HepG2 (cell line): ENCODE measurements around the gene FAM229B. TPM values are rescaled to one million over a fixed set of nuclear protein-coding genes. Genes with fewer than 3 reads are reported as not detected.

Source experiments
- ATAC-seq: fragments of 200-7000 bp; cut with Tn5 transposase; 3 replicates; pipeline ENCODE4 v1.9.1; 2020; ENCODE audit warnings: mild to moderate bottlenecking, moderate library complexity
- BruUV-seq: library from RNA; stranded (reverse); fragments of 400-500 nt; replicated peaks from 2 replicates; lab custom pipeline; 2021; lab: Mats Ljungman, UMichigan
- CTCF ChIA-PET: fragments of 300-600 bp; formaldehyde crosslinking; extraction: SDS; loops from one replicate; lab custom pipeline; 2021; ENCODE audit warnings: low total read pairs, inconsistent platforms, low intra/inter-chr PET ratio; lab: Yijun Ruan, JAX
- POLR2A ChIA-PET: fragments of 350-600 bp; sonication (Branson Sonifier 250); formaldehyde crosslinking; loops from one replicate; lab custom pipeline; 2020; ENCODE audit warnings: antibody characterized with exemption, inconsistent platforms; lab: Yijun Ruan, JAX
- DNase-seq: peaks from one replicate; pipeline ENCODE4 v3.0.0-alpha.2; 2015; ENCODE audit warnings: low spot score
- FAIRE-seq: peaks from 3 replicates; lab custom pipeline; 2011; peaks lifted over from hg19 to GRCh38; lab: Jason Lieb, UNC
- H2AFZ ChIP-seq: one replicate; pipeline ENCODE4 v1.6.1; 2011; ENCODE audit warnings: low read length, inconsistent platforms
- H3K27ac ChIP-seq: fragments of 300-600 bp; 3 replicates; pipeline ENCODE4 v1.8.0; 2011; ENCODE audit warnings: mixed run types, mild to moderate bottlenecking, mixed read lengths, low read length, inconsistent platforms; ENCODE audit not compliant: insufficient read depth; ENCODE audit errors: extremely low read length
- H3K27me3 ChIP-seq, 2 experiments: fragments of 200-600 bp in 1 of 2; 2 replicates in 1 of 2; 3 replicates in 1 of 2; pipeline versions ENCODE4 v1.6.0 to v1.8.0; 2011; ENCODE audit warnings: low read length in 2 of 2, mild to moderate bottlenecking in 2 of 2, moderate library complexity in 2 of 2, inconsistent platforms in 1 of 2; ENCODE audit not compliant: insufficient read depth in 2 of 2, control insufficient read depth in 1 of 2
- H3K36me3 ChIP-seq, 2 experiments: fragments of 200-600 bp in 1 of 2; replicated peaks in 1 of 2; 2 replicates in 1 of 2; 3 replicates in 1 of 2; pipeline versions ENCODE4 v1.5.1 to v1.8.0; 2011; ENCODE audit warnings: low read length in 2 of 2, inconsistent platforms in 1 of 2; ENCODE audit not compliant: insufficient read depth in 2 of 2, control insufficient read depth in 1 of 2
- H3K4me1 ChIP-seq: 2 replicates; pipeline ENCODE4 v1.5.1; 2012; ENCODE audit warnings: low read length, inconsistent platforms; ENCODE audit not compliant: insufficient read depth
- H3K4me2 ChIP-seq: 2 replicates; pipeline ENCODE4 v1.6.0; 2011; ENCODE audit warnings: low read depth, low read length, inconsistent platforms
- H3K4me3 ChIP-seq, 3 experiments: fragments of 200-600 bp in 1 of 3; sonication (generic), shearing (Covaris generic) in 1 of 3; replicated peaks in 1 of 3; 2 replicates each; pipeline ENCODE4 v1.5.1; 2011 to 2016; ENCODE audit warnings: low read length in 3 of 3, inconsistent platforms in 2 of 3, low read depth in 2 of 3, mild to moderate bottlenecking in 2 of 3, control low read depth in 1 of 3, mixed read lengths in 1 of 3; ENCODE audit not compliant: insufficient read depth in 1 of 3
- H3K79me2 ChIP-seq: one replicate; pipeline ENCODE4 v1.6.1; 2011; ENCODE audit warnings: low read length, inconsistent platforms; ENCODE audit not compliant: insufficient read depth
- H3K9ac ChIP-seq: 2 replicates; pipeline ENCODE4 v1.6.0; 2011; ENCODE audit warnings: mild to moderate bottlenecking, low read depth, low read length, inconsistent platforms; ENCODE audit not compliant: insufficient read depth
- H3K9me3 ChIP-seq: 2 replicates; pipeline ENCODE4 v1.5.1; 2012; ENCODE audit warnings: mild to moderate bottlenecking, low read length
- H4K20me1 ChIP-seq: 2 replicates; pipeline ENCODE4 v1.6.0; 2011; ENCODE audit warnings: inconsistent platforms, mild to moderate bottlenecking, low read length, moderate library complexity; ENCODE audit not compliant: insufficient read depth
- CHCHD3 ChIP-seq: sonication (generic); formaldehyde crosslinking; IDR thresholded peaks from 2 replicates; pipeline ENCODE4 v1.8.0; 2022; ENCODE audit warnings: mild to moderate bottlenecking, missing genetic modification reagents, moderate library complexity
- EHMT2 ChIP-seq: fragments of 200-600 bp; sonication (generic); IDR thresholded peaks from 2 replicates; pipeline ENCODE4 v1.7.0; 2017; ENCODE audit warnings: antibody characterized with exemption, low read depth, low read length, borderline replicate concordance
- FOXJ3 ChIP-seq: sonication (generic); formaldehyde crosslinking; IDR thresholded peaks from 2 replicates; pipeline ENCODE4 v1.4.0; 2020; ENCODE audit warnings: missing genetic modification reagents, mild to moderate bottlenecking, borderline replicate concordance
- KDM5A ChIP-seq: fragments of 200-600 bp; sonication (generic); IDR thresholded peaks from 2 replicates; pipeline ENCODE4 v1.7.0; 2018; ENCODE audit warnings: antibody characterized with exemption, mild to moderate bottlenecking, low read length, borderline replicate concordance
- KMT2B ChIP-seq: IDR thresholded peaks from 2 replicates; pipeline ENCODE4 v1.6.1; 2016; ENCODE audit warnings: missing genetic modification reagents, missing compliant biosample characterization
- MYNN ChIP-seq: sonication (generic); formaldehyde crosslinking; IDR thresholded peaks from 2 replicates; pipeline ENCODE4 v1.4.0; 2020; ENCODE audit warnings: mild to moderate bottlenecking, low read depth, missing genetic modification reagents
- NFKB2 ChIP-seq: sonication (generic); formaldehyde crosslinking; IDR thresholded peaks from 2 replicates; pipeline ENCODE4 v1.4.0; 2020; ENCODE audit warnings: missing genetic modification reagents, borderline replicate concordance
- NR2C2 ChIP-seq: sonication (generic); formaldehyde crosslinking; IDR thresholded peaks from 2 replicates; pipeline ENCODE4 v1.4.0; 2020; ENCODE audit warnings: missing genetic modification reagents, mild to moderate bottlenecking, moderate library complexity, borderline replicate concordance
- PHB2 ChIP-seq: fragments of 450-650 bp; IDR thresholded peaks from 2 replicates; pipeline ENCODE4 v1.6.1; 2018; ENCODE audit not compliant: partially characterized antibody
- SNAPC2 ChIP-seq: sonication (generic); formaldehyde crosslinking; IDR thresholded peaks from 2 replicates; pipeline ENCODE4 v1.8.1; 2022; ENCODE audit warnings: mild to moderate bottlenecking, missing genetic modification reagents
- ZKSCAN1 ChIP-seq: fragments of 150-350 bp; IDR thresholded peaks from 2 replicates; pipeline ENCODE4 v1.6.1; 2014; ENCODE audit warnings: low read length
- ZNF34 ChIP-seq: sonication (generic); formaldehyde crosslinking; IDR thresholded peaks from 2 replicates; pipeline ENCODE4 v1.4.0; 2020; ENCODE audit warnings: mild to moderate bottlenecking, missing genetic modification reagents, borderline replicate concordance
- ZNF382 ChIP-seq: sonication (generic); formaldehyde crosslinking; IDR thresholded peaks from 2 replicates; pipeline ENCODE4 v1.5.0; 2020; ENCODE audit warnings: missing genetic modification reagents, mild to moderate bottlenecking, borderline replicate concordance
- ZNF432 ChIP-seq: sonication (generic); formaldehyde crosslinking; IDR thresholded peaks from 2 replicates; pipeline ENCODE4 v1.5.0; 2020; ENCODE audit warnings: missing genetic modification reagents, mild to moderate bottlenecking, borderline replicate concordance
- ZNF639 ChIP-seq: conservative IDR thresholded peaks from 2 replicates; pipeline ENCODE4 v1.6.1; 2018; ENCODE audit warnings: missing genetic modification reagents
- ZNF644 ChIP-seq: IDR thresholded peaks from 2 replicates; pipeline ENCODE4 v1.6.1; 2016; ENCODE audit warnings: low read depth
- ZNF7 ChIP-seq: IDR thresholded peaks from 2 replicates; pipeline ENCODE4 v1.6.1; 2016; ENCODE audit warnings: missing biosample characterization, missing genetic modification reagents
- WGBS: methylation state at CpG from one replicate; pipeline ENCODE4 v1.1.6; 2017; ENCODE audit warnings: low lambda C conversion rate; 5-methylcytosine and 5-hydroxymethylcytosine counted together
- in situ Hi-C: cut with HindIII; loops from 2 replicates; pipeline ENCODE4 v1.10.0; 2017; ENCODE audit warnings: low pct_unique_long_range_greater_than_20kb; ENCODE audit not compliant: extremely low pct_ligation_motif_present
- intact Hi-C: fragments of 100-400 bp; cut with micrococcal nuclease; formaldehyde crosslinking; loops from one replicate; pipeline ENCODE4 v1.10.0; 2022; ENCODE audit not compliant: unreplicated experiment
- polyA plus RNA-seq, 8 experiments: library from polyadenylated mRNA; depleted of rRNA in 3 of 8; stranded (reverse) in 7 of 8; unstranded in 1 of 8; fragments of >200 nt; fragmentation: Illumina TruSeq in 4 of 8; extraction: Trizol in 4 of 8; gene quantifications; 2 replicates each; pipeline versions ENCODE4 v1.2.1 to v1.2.3, GENCODE V29; 2011 to 2016; ENCODE audit warnings: low read depth in 4 of 8, missing spikeins in 1 of 8, mixed read lengths in 1 of 8; ENCODE audit not compliant: insufficient read depth in 1 of 8
- total RNA-seq, 5 experiments: library from RNA; depleted of rRNA; stranded (reverse); fragments of >200 nt; fragmentation: Illumina TruSeq; extraction: Trizol; gene quantifications; 2 replicates each; pipeline ENCODE4 v1.2.3, GENCODE V29; 2016; ENCODE audit warnings: low read depth in 1 of 5
- TF ChIP-seq, protein P1 (sequence below): sonication (generic); formaldehyde crosslinking; IDR thresholded peaks from 2 replicates; pipeline ENCODE4 v1.4.0; 2020; ENCODE audit warnings: missing genetic modification reagents

Gene FAM229B
- total and polyA plus RNA-seq, 2 of the 13 experiments (the other 11 are each of a cell fraction or from before 2014, with no cell fraction given), result 11.3 to 19.5 TPM

GRCh38 chr6:112109262-112109661 is 21.9 kb downstream of the FAM229B start:
- POLR2A ChIA-PET, result no interaction called here
- TF ChIP-seq NR2C2 (no peak), SNAPC2 (no peak), ZNF639 (CRISPR knock-in tag) (no peak), ZNF382 (no peak), PHB2 (no peak), ZNF432 (no peak), ZNF7 (no peak), NFKB2 (CRISPR knock-in tag) (no peak), ZNF34 (CRISPR knock-in tag) (no peak), MYNN (CRISPR knock-in tag) (no peak), EHMT2 (no peak), ZNF644 (CRISPR knock-in tag) (no peak), ZKSCAN1 (no peak), KMT2B (CRISPR knock-in tag) (no peak), CHCHD3 (CRISPR knock-in tag) (no peak), FOXJ3 (CRISPR knock-in tag) (no peak), KDM5A (no peak)
- TF ChIP-seq, protein P1, sequence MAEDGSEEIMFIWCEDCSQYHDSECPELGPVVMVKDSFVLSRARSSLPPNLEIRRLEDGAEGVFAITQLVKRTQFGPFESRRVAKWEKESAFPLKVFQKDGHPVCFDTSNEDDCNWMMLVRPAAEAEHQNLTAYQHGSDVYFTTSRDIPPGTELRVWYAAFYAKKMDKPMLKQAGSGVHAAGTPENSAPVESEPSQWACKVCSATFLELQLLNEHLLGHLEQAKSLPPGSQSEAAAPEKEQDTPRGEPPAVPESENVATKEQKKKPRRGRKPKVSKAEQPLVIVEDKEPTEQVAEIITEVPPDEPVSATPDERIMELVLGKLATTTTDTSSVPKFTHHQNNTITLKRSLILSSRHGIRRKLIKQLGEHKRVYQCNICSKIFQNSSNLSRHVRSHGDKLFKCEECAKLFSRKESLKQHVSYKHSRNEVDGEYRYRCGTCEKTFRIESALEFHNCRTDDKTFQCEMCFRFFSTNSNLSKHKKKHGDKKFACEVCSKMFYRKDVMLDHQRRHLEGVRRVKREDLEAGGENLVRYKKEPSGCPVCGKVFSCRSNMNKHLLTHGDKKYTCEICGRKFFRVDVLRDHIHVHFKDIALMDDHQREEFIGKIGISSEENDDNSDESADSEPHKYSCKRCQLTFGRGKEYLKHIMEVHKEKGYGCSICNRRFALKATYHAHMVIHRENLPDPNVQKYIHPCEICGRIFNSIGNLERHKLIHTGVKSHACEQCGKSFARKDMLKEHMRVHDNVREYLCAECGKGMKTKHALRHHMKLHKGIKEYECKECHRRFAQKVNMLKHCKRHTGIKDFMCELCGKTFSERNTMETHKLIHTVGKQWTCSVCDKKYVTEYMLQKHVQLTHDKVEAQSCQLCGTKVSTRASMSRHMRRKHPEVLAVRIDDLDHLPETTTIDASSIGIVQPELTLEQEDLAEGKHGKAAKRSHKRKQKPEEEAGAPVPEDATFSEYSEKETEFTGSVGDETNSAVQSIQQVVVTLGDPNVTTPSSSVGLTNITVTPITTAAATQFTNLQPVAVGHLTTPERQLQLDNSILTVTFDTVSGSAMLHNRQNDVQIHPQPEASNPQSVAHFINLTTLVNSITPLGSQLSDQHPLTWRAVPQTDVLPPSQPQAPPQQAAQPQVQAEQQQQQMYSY, result no peak
- TF ChIP-seq, all 625 proteins: peak for 0
- H3K27ac ChIP-seq, result no peak overlapping the region
- in situ Hi-C loops, result no loop called here
- no peaks in the 10 kb centered on the region for H4K20me1 ChIP-seq
- no TSS peak for BruUV-seq
- no peak overlapping the region for H2AFZ ChIP-seq
- H3K27me3 ChIP-seq, result no peaks in the 10 kb centered on the region; a peak in 1 of 5 replicates
- H3K36me3 ChIP-seq, result no peaks in the 10 kb centered on the region
- DNase-seq (no peak), ATAC-seq (no peak), FAIRE-seq (no peak)
- H3K4me2 ChIP-seq, result no peak overlapping the region
- H3K9ac ChIP-seq, result no peak overlapping the region
- intact Hi-C loops, result no loop called here
- CTCF ChIA-PET, result no interaction called here
- H3K4me1 ChIP-seq, result no peaks in the 10 kb centered on the region
- H3K79me2 ChIP-seq, result no peaks in the 10 kb centered on the region
- no peak overlapping the region for H3K4me3 ChIP-seq
- WGBS, result 58% methylated on average over 9 of the region's 9 CpGs
- no peaks in the 10 kb centered on the region for H3K9me3 ChIP-seq
